Placental pericyte (primary cell): ENCODE results near the gene ZNF525. TPM values are rescaled to one million over a fixed set of nuclear protein-coding genes. Genes with fewer than 3 reads are reported as not detected.

Experiments used
- small RNA-seq: library from RNA; depleted of rRNA; stranded (forward); fragments of <200 nt; gene quantifications from one replicate; pipeline ENCODE3, GENCODE V24; 2012; ENCODE audit warnings: low replicate concordance
- total RNA-seq: library from RNA; depleted of rRNA; stranded (reverse); fragments of >200 nt; gene quantifications from 2 replicates; pipeline ENCODE4 v1.2.3, GENCODE V29; 2012

Gene ZNF525
- 3.1 and 11.6 TPM in 2 replicates for total RNA-seq

DNA sequence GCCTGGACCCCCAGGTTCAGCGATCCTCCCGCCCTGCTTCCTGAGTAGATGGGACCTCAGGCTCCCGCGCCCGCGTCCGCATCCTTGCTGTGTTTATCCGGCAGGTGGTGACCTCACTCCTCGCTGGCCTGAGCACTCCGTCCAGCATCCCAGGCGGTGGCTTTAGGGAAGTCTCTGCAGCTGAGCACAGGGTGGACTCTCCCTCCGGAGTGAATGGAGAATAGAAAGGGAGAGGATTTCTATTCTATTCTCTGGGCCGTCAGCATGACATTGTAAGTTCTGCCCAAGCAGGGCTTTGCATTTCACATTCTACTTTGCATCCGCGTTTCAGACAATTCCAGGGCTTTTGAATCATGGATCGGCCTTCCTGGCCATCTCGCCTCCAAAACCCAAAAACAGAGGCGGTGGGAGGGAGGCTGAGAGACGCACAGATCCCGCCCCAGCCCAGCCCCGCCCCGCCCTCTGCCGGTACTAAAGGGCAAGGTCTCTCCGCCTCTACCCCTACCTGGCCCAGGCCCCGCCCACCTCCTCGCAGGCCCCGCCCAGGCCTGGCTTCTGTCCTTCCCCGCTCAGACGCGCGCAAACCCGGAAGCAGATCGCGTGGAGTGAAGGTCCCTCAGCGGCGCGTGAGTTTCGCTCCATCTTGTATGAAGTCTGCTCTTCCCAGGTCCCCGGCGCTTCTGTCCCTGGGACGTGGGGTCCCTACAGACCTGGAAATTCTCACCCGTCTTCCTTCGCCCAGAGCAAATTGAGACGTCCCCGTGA is at the start of gene ZNF525:
Gene ZNF525, plus strand, starts transcription at position 572 of the 765 bp plus-strand sequence. CDS start 6,577 bp downstream, outside the sequence.

DNA sequence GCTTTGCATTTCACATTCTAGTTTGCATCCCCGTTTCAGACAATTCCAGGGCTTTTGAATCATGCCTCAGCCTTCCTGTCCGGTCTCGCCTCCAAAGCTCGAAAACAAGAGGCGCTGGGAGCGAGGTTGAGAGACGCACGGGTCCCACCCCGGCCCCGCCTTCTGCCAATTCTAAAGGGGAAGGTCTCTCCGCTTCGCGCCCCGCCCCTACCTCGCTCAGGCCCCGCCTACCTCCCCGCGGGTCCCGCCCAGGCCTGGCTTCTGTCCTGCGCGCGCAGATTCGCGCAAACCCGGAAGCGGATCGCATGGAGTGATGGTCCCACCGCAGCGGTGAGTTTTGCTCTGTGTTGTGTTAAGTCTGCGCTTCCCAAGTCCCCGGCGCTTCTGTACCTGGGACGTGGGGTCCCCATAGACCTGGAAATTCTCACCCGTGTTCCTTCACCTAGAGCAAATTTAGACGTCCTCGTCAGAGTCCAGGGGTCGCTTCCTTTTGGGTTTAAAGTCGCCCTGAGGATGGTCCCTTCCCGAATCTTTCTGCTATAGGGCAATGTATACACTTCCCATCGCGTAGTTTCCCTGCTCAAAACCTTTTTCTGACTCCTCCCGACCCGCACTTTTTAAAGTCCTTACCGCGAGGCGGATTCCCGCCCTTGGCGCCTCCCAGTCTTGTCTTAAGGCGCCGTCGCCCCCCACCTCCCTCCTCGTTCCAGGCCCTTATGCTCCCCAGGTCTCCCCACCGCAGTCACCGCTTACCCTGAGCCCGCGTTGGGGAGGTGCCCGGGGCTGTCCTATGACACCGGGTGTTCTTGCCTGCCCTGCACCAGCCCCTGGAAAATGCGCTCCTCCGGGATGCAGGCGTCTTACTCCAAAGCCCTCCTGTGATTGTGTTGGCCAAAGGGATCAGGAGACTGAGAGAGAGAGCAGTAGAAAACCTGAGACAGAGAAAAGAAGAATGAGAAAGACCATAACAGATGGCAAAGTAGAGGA is 31.7 kb upstream of the ZNF525 start, which contains the start of gene ZNF845:
Gene ZNF845, plus strand, starts transcription at position 287 of the 987 bp plus-strand sequence. CDS start 7,559 bp downstream, outside the sequence.

DNA sequence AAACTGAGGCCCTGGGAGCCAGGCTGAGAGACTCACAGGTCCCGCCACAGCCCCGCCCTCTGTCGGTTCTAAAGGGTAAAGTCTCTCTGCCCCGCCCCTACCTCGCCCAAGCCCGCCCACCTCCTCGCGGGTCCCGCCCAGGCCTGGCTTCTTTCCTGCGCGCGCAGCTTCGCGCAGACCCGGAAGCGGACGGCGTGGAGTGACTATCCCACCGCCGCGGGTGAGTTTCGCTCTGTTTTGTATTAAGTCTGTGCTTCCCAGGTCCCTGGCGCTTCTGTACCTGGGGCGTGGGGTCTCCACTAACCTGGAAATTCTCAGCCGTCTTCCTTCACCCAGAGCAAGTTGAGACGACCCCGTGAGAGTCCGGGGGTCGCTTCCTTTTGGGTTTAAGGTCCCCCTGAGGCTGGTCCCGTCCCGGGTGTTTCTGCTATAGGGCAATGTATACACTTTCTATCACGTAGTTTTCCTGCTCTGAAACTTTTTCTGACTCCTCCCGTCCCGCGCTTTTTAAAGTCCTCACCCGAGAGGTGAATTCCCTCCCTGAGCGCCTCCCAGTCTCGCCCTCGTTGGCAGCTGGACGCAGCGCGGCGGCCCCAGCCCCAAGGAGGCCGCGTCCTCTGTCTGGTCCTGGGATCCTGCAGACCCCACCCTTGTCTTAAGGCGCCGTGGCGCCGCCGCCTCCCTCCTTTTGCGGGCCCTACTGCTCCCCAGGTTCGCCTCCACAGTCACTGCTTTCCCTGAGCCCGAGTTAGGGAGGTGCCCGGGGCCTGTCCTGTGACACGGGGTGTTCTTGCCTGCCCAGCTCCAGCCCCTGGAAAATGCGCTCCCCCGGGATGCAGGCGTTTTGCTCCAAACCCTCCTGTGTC is 29.7 kb downstream of the ZNF525 start, which contains the start of gene ZNF765:
Gene ZNF765, plus strand, starts transcription at position 176 of the 866 bp plus-strand sequence. CDS start 2,867 bp downstream, outside the sequence.

DNA sequence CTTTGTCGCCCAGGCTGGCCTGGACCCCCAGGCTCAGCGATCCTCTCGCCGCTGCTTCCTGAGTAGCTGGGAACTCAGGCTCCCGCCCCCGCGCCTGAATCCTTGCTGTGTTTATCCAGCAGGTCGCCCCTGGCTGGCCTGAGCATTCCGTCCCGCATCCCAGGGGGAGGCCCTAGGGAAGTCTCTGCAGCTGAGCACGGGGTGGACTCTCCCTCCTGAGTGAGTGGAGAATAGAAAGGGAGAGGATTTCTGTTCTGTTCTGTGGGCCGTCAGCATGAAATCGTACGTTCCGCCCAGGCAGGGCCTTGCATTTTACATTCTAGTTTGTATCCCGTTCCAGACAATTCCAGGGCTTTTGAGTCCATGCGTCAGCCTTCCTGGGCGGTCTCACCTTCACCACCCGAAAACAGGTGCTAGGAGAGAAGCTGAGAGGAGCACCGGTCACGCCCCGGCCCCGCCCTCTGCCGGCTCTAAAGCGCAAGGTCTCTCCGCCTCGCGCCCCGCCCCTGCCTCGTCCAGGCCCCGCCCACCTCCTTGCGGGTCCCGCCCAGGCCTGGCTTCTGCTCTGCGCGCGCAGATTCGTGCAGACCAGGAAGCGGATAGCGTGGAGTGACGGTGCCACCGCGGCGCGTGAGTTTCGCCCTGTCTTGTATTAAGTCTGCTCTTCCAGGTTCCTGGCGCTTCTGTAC is 66.0 kb downstream of the ZNF525 start, which contains the start of gene ZNF761:
Gene ZNF761, plus strand, starts transcription at position 586 of the 689 bp plus-strand sequence. CDS start 15,285 bp downstream, outside the sequence.

Small RNA genes lying within 50 kb of the gene (small RNA-seq; reads per million reads assigned to genes)
- gene RPL39P36, result not detected

Other genes with a start within 250 kb of the ZNF525 start
- 2.7 and 7.0 TPM in 2 replicates for gene ZNF415, start 232.8 kb upstream of the ZNF525 start, total RNA-seq
- 6.6 and 8.0 TPM in 2 replicates for gene ZNF347, start 206.7 kb upstream of the ZNF525 start, total RNA-seq
- gene ZNF665, start 172.3 kb upstream of the ZNF525 start, total RNA-seq, result 2.6 and 3.1 TPM in 2 replicates
- gene ZNF677, start 110.8 kb upstream of the ZNF525 start, total RNA-seq, result 22.5 and 26.7 TPM in 2 replicates
- not detected in 2 replicates for gene VN1R2, start 107.4 kb upstream of the ZNF525 start, total RNA-seq
- not detected in 2 replicates for gene VN1R4, start 98.0 kb upstream of the ZNF525 start, total RNA-seq
- gene ZNF845, start 32.0 kb upstream of the ZNF525 start, total RNA-seq, result 5.0 and 8.3 TPM in 2 replicates
- 7.4 and 13.0 TPM in 2 replicates for gene ZNF765, start 29.4 kb downstream of the ZNF525 start, total RNA-seq
- gene ZNF761, start 66.3 kb downstream of the ZNF525 start, total RNA-seq, result 10.1 and 11.0 TPM in 2 replicates
- gene ZNF813, start 102.0 kb downstream of the ZNF525 start, total RNA-seq, result 2.0 and 2.2 TPM in 2 replicates
- 11.0 and 14.4 TPM in 2 replicates for gene ZNF331, start 172.4 kb downstream of the ZNF525 start, total RNA-seq